Lower leg skin (tissue), 3 donors: ENCODE results near the gene FBXL13.
"Not testable (repeated sequence)": the region's sequence is repeated elsewhere in the genome, so short reads cannot be mapped to it uniquely, and the experiment has no call there.

Experiments
- POLR2A ChIP-seq, 2 donors: fragments of 450-650 bp; IDR thresholded peaks; one replicate each; pipeline ENCODE4 v1.6.1; 2016 to 2017; ENCODE audit warnings: antibody characterized with exemption in 2 of 2, mild to moderate bottlenecking in 1 of 2, moderate library complexity in 1 of 2
- TF ChIP-seq, protein P1 (sequence below), 3 donors: fragments of 450-650 bp; IDR thresholded peaks; one replicate each; pipeline ENCODE4 v1.5.1; 2016; ENCODE audit warnings: antibody characterized with exemption in 3 of 3, mild to moderate bottlenecking in 3 of 3, moderate library complexity in 2 of 3

DNA sequence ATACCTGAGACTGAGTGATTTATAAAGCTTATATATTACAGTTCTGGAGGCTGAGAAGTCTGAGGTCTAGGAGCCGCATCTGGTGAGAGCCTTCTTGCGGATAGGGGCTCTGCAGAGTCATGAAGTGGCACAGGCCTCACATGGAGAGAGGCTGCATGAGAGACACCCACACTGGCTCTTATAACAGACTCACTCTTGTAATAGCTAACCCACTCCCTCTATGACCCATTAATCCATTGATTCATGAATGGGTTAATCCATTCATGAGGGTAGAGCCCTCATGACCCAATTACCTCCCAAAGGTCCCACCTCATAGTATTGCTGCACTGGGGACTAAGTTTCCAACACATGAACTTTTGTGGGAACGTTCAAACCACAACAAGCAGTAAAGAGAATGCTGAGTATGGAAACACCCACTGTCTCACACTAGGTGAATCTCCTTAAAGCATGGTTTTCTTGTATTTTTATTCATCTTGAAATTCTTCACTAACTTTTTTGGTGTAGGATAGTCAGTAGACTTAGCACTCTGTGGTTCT is 304.9 kb downstream of the FBXL13 start:
- TF ChIP-seq POLR2A (IDR thresholded peaks at IDR 0.05): not testable (repeated sequence)
- TF ChIP-seq, protein P1, sequence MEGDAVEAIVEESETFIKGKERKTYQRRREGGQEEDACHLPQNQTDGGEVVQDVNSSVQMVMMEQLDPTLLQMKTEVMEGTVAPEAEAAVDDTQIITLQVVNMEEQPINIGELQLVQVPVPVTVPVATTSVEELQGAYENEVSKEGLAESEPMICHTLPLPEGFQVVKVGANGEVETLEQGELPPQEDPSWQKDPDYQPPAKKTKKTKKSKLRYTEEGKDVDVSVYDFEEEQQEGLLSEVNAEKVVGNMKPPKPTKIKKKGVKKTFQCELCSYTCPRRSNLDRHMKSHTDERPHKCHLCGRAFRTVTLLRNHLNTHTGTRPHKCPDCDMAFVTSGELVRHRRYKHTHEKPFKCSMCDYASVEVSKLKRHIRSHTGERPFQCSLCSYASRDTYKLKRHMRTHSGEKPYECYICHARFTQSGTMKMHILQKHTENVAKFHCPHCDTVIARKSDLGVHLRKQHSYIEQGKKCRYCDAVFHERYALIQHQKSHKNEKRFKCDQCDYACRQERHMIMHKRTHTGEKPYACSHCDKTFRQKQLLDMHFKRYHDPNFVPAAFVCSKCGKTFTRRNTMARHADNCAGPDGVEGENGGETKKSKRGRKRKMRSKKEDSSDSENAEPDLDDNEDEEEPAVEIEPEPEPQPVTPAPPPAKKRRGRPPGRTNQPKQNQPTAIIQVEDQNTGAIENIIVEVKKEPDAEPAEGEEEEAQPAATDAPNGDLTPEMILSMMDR (IDR thresholded peaks at IDR 0.05): not testable (repeated sequence)
